Stomach (tissue), 9 donors: ENCODE measurements around the gene CD44. TPM values are rescaled to one million over a fixed set of nuclear protein-coding genes. Genes with fewer than 3 reads are reported as not detected.

Experiments
- DNase-seq, 2 donors: peaks; one replicate each; pipeline versions ENCODE4 v3.0.0 to v3.0.0-alpha.2; 2013 to 2019
- H3K27ac ChIP-seq, 5 donors: fragments of 200-600 bp in 4 of 5; sonication (generic) in 4 of 5; one replicate each; pipeline ENCODE4 v1.5.1; 2013 to 2019; ENCODE audit warnings: mild to moderate bottlenecking in 1 of 5, moderate library complexity in 1 of 5
- H3K27me3 ChIP-seq, 3 donors: fragments of 200-600 bp; sonication (generic); one replicate each; pipeline ENCODE4 v1.5.1; 2017 to 2019; ENCODE audit warnings: mixed run types in 1 of 3
- H3K36me3 ChIP-seq, 4 donors: fragments of 200-600 bp; sonication (generic); 1 replicate in 3 of 4; 2 replicates in 1 of 4; pipeline ENCODE4 v1.5.1; 2016 to 2019
- H3K4me1 ChIP-seq, 4 donors: fragments of 200-600 bp; sonication (generic); one replicate each; pipeline ENCODE4 v1.5.1; 2016 to 2019
- H3K4me3 ChIP-seq, 4 donors: fragments of 200-600 bp; sonication (generic) in 3 of 4; one replicate each; pipeline ENCODE4 v1.5.1; 2016 to 2019; ENCODE audit warnings: mild to moderate bottlenecking in 1 of 4
- H3K9me3 ChIP-seq, 4 donors: fragments of 200-600 bp; sonication (generic); one replicate each; pipeline ENCODE4 v1.5.1; 2016 to 2019
- CTCF ChIP-seq, 7 experiments: fragments of 450-650 bp in 4 of 7; fragments of 200-600 bp in 3 of 7; sonication (generic) in 3 of 7; IDR thresholded peaks; one replicate each; pipeline ENCODE4 v1.5.1; 2016 to 2019; ENCODE audit warnings: antibody characterized with exemption in 7 of 7, control low read depth in 2 of 7, mild to moderate bottlenecking in 1 of 7
- EP300 ChIP-seq: sonication (generic); formaldehyde crosslinking; IDR thresholded peaks from one replicate; pipeline ENCODE4 v1.6.1; 2017; ENCODE audit warnings: antibody characterized with exemption
- POLR2A ChIP-seq, 4 donors: fragments of 450-650 bp; IDR thresholded peaks; one replicate each; pipeline ENCODE4 v1.6.1; 2016; ENCODE audit warnings: antibody characterized with exemption in 4 of 4, control low read depth in 2 of 4, mild to moderate bottlenecking in 1 of 4, moderate library complexity in 1 of 4
- POLR2AphosphoS5 ChIP-seq, 3 donors: sonication (generic); formaldehyde crosslinking; IDR thresholded peaks; one replicate each; pipeline ENCODE4 v1.6.1; 2016; ENCODE audit warnings: antibody characterized with exemption in 3 of 3
- WGBS, 5 donors: extraction: QIAGEN DNeasy Blood & Tissue Kit in 3 of 5; methylation state at CpG; one replicate each; pipeline versions ENCODE4 v1.1.5 to v1.1.7; 2013 to 2018; 5-methylcytosine and 5-hydroxymethylcytosine counted together
- intact Hi-C: fragments of 100-400 bp; cut with DNase I; formaldehyde crosslinking; loops from one replicate; pipeline ENCODE4 v1.15.1; 2023; ENCODE audit warnings: low total_unique reads
- polyA plus RNA-seq, 3 donors: library from polyadenylated mRNA; stranded (reverse); fragments of 200-250 nt; gene quantifications; one replicate each; pipeline ENCODE4 v1.2.3, GENCODE V29; 2013
- total RNA-seq, 5 donors: library from RNA; depleted of rRNA; stranded (reverse); fragments of >200 nt; gene quantifications; one replicate each; pipeline versions ENCODE4 v1.1.0 to v1.2.3, GENCODE V29; 2014 to 2016
- donor health status: healthy with polysubstance abuse.
- donor health status: Bipolar disorder and iron deficiency.
- donor health status: healthy.

Gene CD44
- total and polyA plus RNA-seq, 8 donors, result 47.5 to 229 (median 102) TPM

GRCh38 chr11:35267504-35267903 is 128.5 kb downstream of the CD44 start:
- Histone ChIP-seq H3K4me1 (peaks cover 0 to 11% (median 0%) of the 10 kb centered on the region in 4 donors), H3K27ac (no peak overlapping the region), H3K4me3 (no peak overlapping the region), H3K9me3 (no peaks in the 10 kb centered on the region), H3K36me3 (no peaks in the 10 kb centered on the region), H3K27me3 (no peaks in the 10 kb centered on the region)
- intact Hi-C loops, result no loop called here
- WGBS, 5 donors, result 66 to 89% (median 82%) methylated on average over 2 of the region's 2 CpGs
- no peak for DNase-seq
- no peak for TF ChIP-seq POLR2A (IDR thresholded peaks at IDR 0.05)
- no peak for TF ChIP-seq EP300
- TF ChIP-seq CTCF (IDR thresholded peaks at IDR 0.05), result no peak
- TF ChIP-seq POLR2AphosphoS5 (IDR thresholded peaks at IDR 0.05), result no peak

- 16 to 38% (median 16%) methylated on average over 1 of the region's 1 CpG for WGBS, 5 donors
- Histone ChIP-seq H3K36me3 (no peaks in the 10 kb centered on the region), H3K9me3 (no peaks in the 10 kb centered on the region), H3K4me3 (no peak overlapping the region), H3K27ac (no peak overlapping the region), H3K27me3 (no peaks in the 10 kb centered on the region), H3K4me1 (peaks cover 7 to 21% (median 8%) of the 10 kb centered on the region in 4 donors)
- intact Hi-C loops, result no loop called here
- no peak for DNase-seq
- TF ChIP-seq CTCF (IDR thresholded peaks at IDR 0.05) (no peak), POLR2A (IDR thresholded peaks at IDR 0.05) (no peak), EP300 (no peak), POLR2AphosphoS5 (IDR thresholded peaks at IDR 0.05) (no peak)
These were observed 131.4 kb downstream of the CD44 start for GRCh38 chr11:35270342-35270741.

GRCh38 chr11:35271031-35271430 is 132.1 kb downstream of the CD44 start:
- Histone ChIP-seq H3K27ac (no peak overlapping the region), H3K36me3 (no peaks in the 10 kb centered on the region), H3K4me1 (peaks cover 13 to 23% (median 15%) of the 10 kb centered on the region in 4 donors), H3K4me3 (no peak overlapping the region), H3K9me3 (no peaks in the 10 kb centered on the region), H3K27me3 (no peaks in the 10 kb centered on the region)
- no peak for TF ChIP-seq POLR2A (IDR thresholded peaks at IDR 0.05)
- TF ChIP-seq CTCF (IDR thresholded peaks at IDR 0.05), result no peak
- no peak for TF ChIP-seq EP300
- no peak for TF ChIP-seq POLR2AphosphoS5 (IDR thresholded peaks at IDR 0.05)
- no peak for DNase-seq
- intact Hi-C loops, result no loop called here
- WGBS, 5 donors, result 92 to 96% (median 95%) methylated on average over 3 of the region's 3 CpGs

GRCh38 chr11:35272391-35272902 is 133.5 kb downstream of the CD44 start:
- WGBS, 5 donors, result 78 to 87% (median 82%) methylated on average over 5 of the region's 5 CpGs
- no peak overlapping the region for H3K4me3 ChIP-seq
- TF ChIP-seq POLR2AphosphoS5 (IDR thresholded peaks at IDR 0.05) (no peak), POLR2A (IDR thresholded peaks at IDR 0.05) (no peak), CTCF (IDR thresholded peaks at IDR 0.05) (no peak), EP300 (no peak)
- H3K4me1 ChIP-seq, result peaks cover 16 to 30% (median 20%) of the 10 kb centered on the region in 4 donors
- H3K9me3 ChIP-seq, result no peaks in the 10 kb centered on the region
- H3K27ac ChIP-seq, result no peak overlapping the region
- intact Hi-C loops, result no loop called here
- H3K27me3 ChIP-seq, result no peaks in the 10 kb centered on the region
- no peaks in the 10 kb centered on the region for H3K36me3 ChIP-seq
- DNase-seq, result peak in 1 of 2 donors; percentile 37
